Tibial artery (tissue), 4 donors: Measurements from ENCODE around the gene SCARB1.

Experiments used
- DNase-seq, 2 donors: peaks; one replicate each; pipeline ENCODE4 v3.0.0-alpha.2; 2019
- H3K27ac ChIP-seq, 2 donors: fragments of 200-600 bp; sonication (generic) in 1 of 2; 1 replicate in 1 of 2; 2 replicates in 1 of 2; pipeline ENCODE4 v1.5.1; 2018 to 2019; ENCODE audit warnings: mild to moderate bottlenecking in 1 of 2
- H3K27me3 ChIP-seq, 2 donors: fragments of 200-600 bp; sonication (generic) in 1 of 2; one replicate each; pipeline versions ENCODE4 v1.5.1 to v1.6.0; 2016 to 2019
- H3K36me3 ChIP-seq, 3 donors: fragments of 200-600 bp; sonication (generic) in 2 of 3; one replicate each; pipeline ENCODE4 v1.5.1; 2016 to 2019; ENCODE audit warnings: mild to moderate bottlenecking in 2 of 3
- H3K4me1 ChIP-seq, 4 donors: fragments of 200-600 bp; sonication (generic) in 2 of 4; 1 replicate in 3 of 4; 2 replicates in 1 of 4; pipeline ENCODE4 v1.5.1; 2016 to 2019
- H3K4me3 ChIP-seq, 2 donors: fragments of 200-600 bp; sonication (generic) in 1 of 2; 1 replicate in 1 of 2; 2 replicates in 1 of 2; pipeline ENCODE4 v1.5.1; 2018 to 2019; ENCODE audit warnings: mild to moderate bottlenecking in 2 of 2
- H3K9me3 ChIP-seq, 3 donors: fragments of 200-600 bp; sonication (generic) in 1 of 3; one replicate each; pipeline ENCODE4 v1.5.1; 2016 to 2019
- intact Hi-C: fragments of 100-400 bp; cut with DNase I; formaldehyde crosslinking; loops from one replicate; pipeline ENCODE4 v1.15.0; 2023; ENCODE audit warnings: low total_unique reads
- TF ChIP-seq, protein P1 (sequence below), 2 experiments: fragments of 200-600 bp in 1 of 2; fragments of 450-650 bp in 1 of 2; IDR thresholded peaks; one replicate each; pipeline ENCODE4 v1.5.1; 2017 to 2019; ENCODE audit warnings: antibody characterized with exemption in 2 of 2, mild to moderate bottlenecking in 1 of 2, moderate library complexity in 1 of 2

The SCARB1 gene

DNA sequence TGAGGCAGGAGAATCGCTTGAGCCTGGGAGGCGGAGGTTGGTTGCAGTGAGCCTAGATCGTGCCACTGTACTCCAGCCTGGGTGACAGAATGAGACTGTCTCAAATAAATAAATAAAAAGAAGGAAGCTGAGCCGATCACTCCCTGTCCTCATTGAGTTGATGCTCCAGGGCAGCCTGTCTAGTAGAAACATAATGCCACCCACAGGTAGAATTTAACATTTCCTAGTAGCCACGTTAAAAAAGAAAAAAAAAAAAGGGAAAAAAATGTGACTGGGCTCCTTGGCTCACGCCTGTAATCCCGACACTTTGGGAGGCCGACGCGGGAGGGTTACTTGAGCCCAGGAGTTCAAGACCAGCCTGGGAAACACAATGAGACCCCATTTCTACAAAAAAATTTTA is 135.7 kb downstream of the SCARB1 start:
- H3K9me3 ChIP-seq = peaks cover 0 to 7% (median 0%) of the 10 kb centered on the region in 3 donors
- H3K4me1 ChIP-seq = peaks cover 0 to 29% (median 21%) of the 10 kb centered on the region in 4 donors
- intact Hi-C loops = no loop called here
- no peak overlapping the region for H3K27ac ChIP-seq
- no peaks in the 10 kb centered on the region for H3K36me3 ChIP-seq
- no peaks in the 10 kb centered on the region for H3K27me3 ChIP-seq
- TF ChIP-seq, protein P1, sequence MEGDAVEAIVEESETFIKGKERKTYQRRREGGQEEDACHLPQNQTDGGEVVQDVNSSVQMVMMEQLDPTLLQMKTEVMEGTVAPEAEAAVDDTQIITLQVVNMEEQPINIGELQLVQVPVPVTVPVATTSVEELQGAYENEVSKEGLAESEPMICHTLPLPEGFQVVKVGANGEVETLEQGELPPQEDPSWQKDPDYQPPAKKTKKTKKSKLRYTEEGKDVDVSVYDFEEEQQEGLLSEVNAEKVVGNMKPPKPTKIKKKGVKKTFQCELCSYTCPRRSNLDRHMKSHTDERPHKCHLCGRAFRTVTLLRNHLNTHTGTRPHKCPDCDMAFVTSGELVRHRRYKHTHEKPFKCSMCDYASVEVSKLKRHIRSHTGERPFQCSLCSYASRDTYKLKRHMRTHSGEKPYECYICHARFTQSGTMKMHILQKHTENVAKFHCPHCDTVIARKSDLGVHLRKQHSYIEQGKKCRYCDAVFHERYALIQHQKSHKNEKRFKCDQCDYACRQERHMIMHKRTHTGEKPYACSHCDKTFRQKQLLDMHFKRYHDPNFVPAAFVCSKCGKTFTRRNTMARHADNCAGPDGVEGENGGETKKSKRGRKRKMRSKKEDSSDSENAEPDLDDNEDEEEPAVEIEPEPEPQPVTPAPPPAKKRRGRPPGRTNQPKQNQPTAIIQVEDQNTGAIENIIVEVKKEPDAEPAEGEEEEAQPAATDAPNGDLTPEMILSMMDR (IDR thresholded peaks at IDR 0.05) = no peak
- no peak for DNase-seq
- H3K4me3 ChIP-seq = no peak overlapping the region

DNA sequence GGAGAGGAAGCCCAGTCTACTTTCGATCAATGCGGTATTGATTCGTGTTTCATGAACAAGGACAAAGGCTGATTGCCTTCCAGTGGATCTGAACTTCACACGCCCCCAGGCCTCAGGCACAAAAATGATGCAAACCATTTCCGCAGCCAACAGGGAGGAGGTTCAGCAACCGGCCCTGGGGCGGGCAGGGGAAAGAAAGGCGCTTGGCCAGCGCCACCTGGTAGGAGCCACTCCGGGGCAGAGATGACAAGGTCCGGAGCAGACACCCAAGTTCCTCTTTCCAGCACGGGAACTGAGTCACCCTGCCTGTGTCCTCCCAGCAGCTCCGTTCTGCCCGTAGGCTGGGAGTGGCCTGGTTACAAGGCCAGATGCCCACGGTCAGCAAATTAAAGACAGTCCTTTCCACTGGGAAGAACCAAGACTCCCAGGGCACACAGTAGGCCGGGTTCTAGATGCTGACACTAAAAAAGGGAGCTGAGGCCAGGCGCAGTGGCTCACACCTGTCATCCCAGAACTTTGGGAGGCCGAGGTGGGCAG is 136.3 kb downstream of the SCARB1 start:
- Histone ChIP-seq H3K27me3 (no peaks in the 10 kb centered on the region), H3K36me3 (no peaks in the 10 kb centered on the region), H3K4me3 (no peak overlapping the region), H3K4me1 (peaks cover 0 to 24% (median 15%) of the 10 kb centered on the region in 4 donors), H3K9me3 (peaks cover 0 to 7% (median 0%) of the 10 kb centered on the region in 3 donors), H3K27ac (no peak overlapping the region)
- DNase-seq = peak; percentile 77 to 85
- intact Hi-C loops = no loop called here
- TF ChIP-seq, protein P1 (IDR thresholded peaks at IDR 0.05) = no peak
